GM18508 (cell line): ENCODE measurements around the gene KCTD19.

Experiments
- ATAC-seq: cut with Tn5 transposase; IDR thresholded peaks from one replicate; pipeline ENCODE4 v1.9.1; 2021; ENCODE audit warnings: moderate number of reproducible peaks; ENCODE audit not compliant: insufficient read depth, unreplicated experiment

KCTD19 gene

GRCh38 chr16:67284699-67285646, 41.6 kb downstream of the KCTD19 start:
- no peak for ATAC-seq

GRCh38 chr16:67283826-67284555, 42.5 kb downstream of the KCTD19 start:
- ATAC-seq = no peak

GRCh38 chr16:67283039-67283825, 43.3 kb downstream of the KCTD19 start:
- no peak for ATAC-seq

GRCh38 chr16:67282447-67282805, 44.1 kb downstream of the KCTD19 start:
- no peak for ATAC-seq

- ATAC-seq = no peak
These were observed 44.8 kb downstream of the KCTD19 start for GRCh38 chr16:67281536-67282446.

GRCh38 chr16:67280090-67281015, 46.2 kb downstream of the KCTD19 start:
- no peak for ATAC-seq

- no peak for ATAC-seq
These were observed 47.0 kb downstream of the KCTD19 start, which contains the start of gene PLEKHG4 for GRCh38 chr16:67279296-67280089. PLEKHG4 (plus strand) TSS chr16:67279532; CDS start chr16:67280045, 513 bp downstream.

- ATAC-seq = no peak
These were observed 47.7 kb downstream of the KCTD19 start for GRCh38 chr16:67278773-67279295.

GRCh38 chr16:67277999-67278772, 48.4 kb downstream of the KCTD19 start:
- no peak for ATAC-seq

- ATAC-seq = no peak
These were observed 49.1 kb downstream of the KCTD19 start for GRCh38 chr16:67277294-67277998.

GRCh38 chr16:67275321-67275720, 51.2 kb downstream of the KCTD19 start:
- ATAC-seq = no peak

GRCh38 chr16:67271446-67271845, 55.1 kb downstream of the KCTD19 start:
- ATAC-seq = no peak

GRCh38 chr16:67270931-67271338, 55.6 kb downstream of the KCTD19 start:
- ATAC-seq = no peak

GRCh38 chr16:67269766-67270165, 56.8 kb downstream of the KCTD19 start:
- no peak for ATAC-seq

- ATAC-seq = no peak
These were observed 58.4 kb downstream of the KCTD19 start for GRCh38 chr16:67268136-67268579.

- no peak for ATAC-seq
These were observed 60.7 kb downstream of the KCTD19 start for GRCh38 chr16:67265834-67266233.
